ENCODE data around the gene CAPN9. TPM values are rescaled to one million over a fixed set of nuclear protein-coding genes. Genes with fewer than 3 reads are reported as not detected.

CAPN9 gene
- total and polyA plus RNA-seq, 9 of the 15 experiments (the other 6 are each of a cell fraction or from before 2014, with no cell fraction given): not detected

DNA sequence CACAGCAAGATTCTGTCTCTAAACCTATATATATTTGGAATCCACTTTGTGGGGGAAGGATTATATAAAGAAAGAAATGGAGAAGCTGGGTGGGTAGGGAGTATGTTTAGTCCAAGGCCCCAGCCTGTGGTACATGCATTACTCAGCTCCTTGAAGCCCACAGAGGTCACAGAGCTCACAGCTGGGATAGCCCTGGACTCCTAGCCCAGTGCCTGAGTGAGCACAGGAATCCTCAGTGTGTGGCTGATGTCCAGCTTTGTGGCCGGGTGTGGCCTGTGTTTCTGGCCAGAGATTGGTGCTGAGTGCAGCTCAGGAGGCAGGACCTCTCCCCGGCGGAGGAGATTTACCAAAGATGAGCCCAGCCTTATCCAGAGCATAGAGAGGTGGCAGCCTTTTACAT is 7.6 kb downstream of the CAPN9 start:
- Histone ChIP-seq H3K4me3 (no peak overlapping the region), H3K4me1 (replicated peaks in 1 of 2; ENCODE audit: control insufficient read depth in 2 of 2, insufficient read depth in 2 of 2, low read length in 2 of 2) (peaks cover 0 to 4% of the 10 kb centered on the region in 2 experiments; a peak in 1 of 5 replicates), H3K9ac (ENCODE audit: insufficient read depth in 1 of 2, low read depth in 2 of 2, low read length in 2 of 2) (no peak overlapping the region), H2AFZ (ENCODE audit: low read depth, low read length) (no peak overlapping the region), H3K9me3 (replicated peaks; ENCODE audit: control insufficient read depth, insufficient read depth, low read depth, low read length) (no peaks in the 10 kb centered on the region), H3K36me3 (ENCODE audit: control insufficient read depth, insufficient read depth, low read length) (no peaks in the 10 kb centered on the region), H3K27ac (ENCODE audit: extremely low read depth, low read depth, low read length) (no peak overlapping the region), H3K9me1 (ENCODE audit: control insufficient read depth, insufficient read depth, low read length) (no peaks in the 10 kb centered on the region), H3K4me2 (ENCODE audit: insufficient read depth, low read length) (no peak overlapping the region), H4K20me1 (replicated peaks; ENCODE audit: control insufficient read depth, insufficient read depth, low read length) (0 out of 2 replicates have a peak, but pooled peaks cover 5% of the 10 kb centered on the region), H3K79me2 (ENCODE audit: control insufficient read depth, insufficient read depth, low read length) (no peaks in the 10 kb centered on the region), H3K27me3 (ENCODE audit: control insufficient read depth in 2 of 2, insufficient read depth in 2 of 2, low read length in 2 of 2) (peaks cover 31 to 61% of the 10 kb centered on the region in 2 experiments)
- ChIA-PET POLR2A (interaction anchor here (0.8 to 1.6 kb wide), 3 partner anchors 15 to 35 kb away, joined by 3 to 5 read pairs (median 5); no protein-coding TSS in a partner anchor), CTCF (ENCODE audit: low intra/inter-chr PET ratio) (no interaction called here)
- BruUV-seq (replicated peaks): no TSS peak
- FAIRE-seq (no peak), ATAC-seq (peak; percentile 38), DNase-seq (ENCODE audit: extremely low read depth in 1 of 4, low spot score in 3 of 4) (peak in 1 of 4 experiments; percentile 27)
- intact Hi-C loops (cut with micrococcal nuclease): no loop called here
- in situ Hi-C loops (cut with MboI): no loop called here
- TF ChIP-seq KAT2B (IDR thresholded peaks at IDR 0.05; ENCODE audit: low read depth, low read length) (no peak), MAFK (IDR thresholded peaks at IDR 0.05; ENCODE audit: low read length) (no peak), ARID1B (IDR thresholded peaks at IDR 0.05) (no peak), EHMT2 (IDR thresholded peaks at IDR 0.05) (no peak), KAT7 (CRISPR knock-in tag; IDR thresholded peaks at IDR 0.05; ENCODE audit: borderline replicate concordance) (no peak), ZNF146 (CRISPR knock-in tag; IDR thresholded peaks at IDR 0.05; ENCODE audit: unreplicated experiment) (no peak), ZZZ3 (IDR thresholded peaks at IDR 0.05) (no peak), HDAC6 (IDR thresholded peaks at IDR 0.05; ENCODE audit: low read depth, low read length) (no peak), SRSF3 (IDR thresholded peaks at IDR 0.05; ENCODE audit: insufficient read depth, low read length) (no peak), C11orf30 (IDR thresholded peaks at IDR 0.05; ENCODE audit: low read depth) (peak; percentile 19; the same call in 1 of the 2 replicates), POLR2H (tag; IDR thresholded peaks at IDR 0.05; ENCODE audit: low read depth) (no peak)
- TF ChIP-seq, protein P1, sequence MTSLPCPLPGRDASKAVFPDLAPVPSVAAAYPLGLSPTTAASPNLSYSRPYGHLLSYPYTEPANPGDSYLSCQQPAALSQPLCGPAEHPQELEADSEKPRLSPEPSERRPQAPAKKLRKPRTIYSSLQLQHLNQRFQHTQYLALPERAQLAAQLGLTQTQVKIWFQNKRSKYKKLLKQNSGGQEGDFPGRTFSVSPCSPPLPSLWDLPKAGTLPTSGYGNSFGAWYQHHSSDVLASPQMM (CRISPR knock-in tag; IDR thresholded peaks at IDR 0.05): no peak
- TF ChIP-seq, protein P2, sequence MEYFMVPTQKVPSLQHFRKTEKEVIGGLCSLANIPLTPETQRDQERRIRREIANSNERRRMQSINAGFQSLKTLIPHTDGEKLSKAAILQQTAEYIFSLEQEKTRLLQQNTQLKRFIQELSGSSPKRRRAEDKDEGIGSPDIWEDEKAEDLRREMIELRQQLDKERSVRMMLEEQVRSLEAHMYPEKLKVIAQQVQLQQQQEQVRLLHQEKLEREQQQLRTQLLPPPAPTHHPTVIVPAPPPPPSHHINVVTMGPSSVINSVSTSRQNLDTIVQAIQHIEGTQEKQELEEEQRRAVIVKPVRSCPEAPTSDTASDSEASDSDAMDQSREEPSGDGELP (CRISPR knock-in tag; IDR thresholded peaks at IDR 0.05; ENCODE audit: borderline replicate concordance): peak; percentile 47; the same call in 1 of the 2 replicates
- WGBS (ENCODE audit: insufficient coverage, low coverage, missing lambda C conversion rate): 2% methylated on average over 3 of the region's 3 CpGs
